Endothelial cell of umbilical vein (primary cell): ENCODE results near the gene UBE4B.

Source experiments
- CTCF ChIP-seq, 2 donors: IDR thresholded peaks; 1 replicate in 1 of 2; 2 replicates in 1 of 2; pipeline ENCODE4 v1.5.1; 2011; ENCODE audit warnings: low read length in 2 of 2, mild to moderate bottlenecking in 2 of 2, moderate library complexity in 2 of 2, control low read depth in 1 of 2, inconsistent platforms in 1 of 2, low read depth in 1 of 2; ENCODE audit not compliant: insufficient read depth in 1 of 2; ENCODE audit errors: extremely low read depth in 1 of 2
- FOS ChIP-seq: IDR thresholded peaks from 2 replicates; pipeline ENCODE4 v1.6.1; 2011; ENCODE audit warnings: mild to moderate bottlenecking, low read length, moderate library complexity, borderline replicate concordance; ENCODE audit not compliant: insufficient read depth
- POLR2A ChIP-seq: IDR thresholded peaks from 2 replicates; pipeline ENCODE4 v1.6.1; 2012; ENCODE audit warnings: low read depth, mild to moderate bottlenecking, control low read depth, low read length
- POLR2AphosphoS5 ChIP-seq: IDR thresholded peaks from 2 replicates; pipeline ENCODE4 v1.6.1; 2012; ENCODE audit warnings: low read depth, mild to moderate bottlenecking, control low read depth, low read length, moderate library complexity; ENCODE audit not compliant: insufficient read depth

DNA sequence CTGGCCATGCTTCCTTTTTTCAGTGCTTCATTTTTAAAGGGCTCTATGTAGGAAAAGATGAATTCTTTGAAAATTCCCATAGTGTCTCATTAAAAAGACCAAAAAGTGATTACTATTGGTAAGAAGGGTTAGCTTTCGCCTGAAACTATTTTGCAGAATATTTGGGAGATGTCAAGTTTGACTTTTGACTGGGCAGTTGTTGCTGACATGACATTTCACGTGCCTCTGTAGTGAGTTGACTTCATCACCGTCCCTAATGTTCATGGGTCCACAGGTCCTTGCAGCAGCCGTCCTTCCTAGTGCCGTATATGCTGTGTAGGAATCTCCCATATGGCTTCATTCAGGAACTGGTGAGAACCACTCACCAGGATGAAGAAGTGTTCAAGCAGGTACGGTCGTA lies 88.9 kb downstream of the UBE4B start:
- TF ChIP-seq POLR2A (no peak), CTCF (IDR thresholded peaks at IDR 0.05; ENCODE audit: extremely low read depth in 1 of 2, insufficient read depth in 1 of 2, low read depth in 1 of 2, low read length in 2 of 2) (no peak), FOS (no peak), POLR2AphosphoS5 (no peak)
